Osteocyte (in vitro differentiated cells): ENCODE results near the gene XXYLT1. TPM values are rescaled to one million over a fixed set of nuclear protein-coding genes. Genes with fewer than 3 reads are reported as not detected.

Source experiments
- DNase-seq: peaks from one replicate; pipeline ENCODE4 v3.0.0; 2021; ENCODE audit warnings: mixed read lengths; ENCODE audit not compliant: unreplicated experiment; ENCODE audit errors: extremely low spot score
- H3K27ac Mint-ChIP-seq: one replicate; pipeline ENCODE4 v1.8.0; 2021; ENCODE audit warnings: mild to moderate bottlenecking, mixed read lengths; ENCODE audit not compliant: unreplicated experiment
- H3K27me3 Mint-ChIP-seq: one replicate; pipeline ENCODE4 v1.8.0; 2021; ENCODE audit warnings: mixed read lengths; ENCODE audit not compliant: unreplicated experiment
- H3K36me3 Mint-ChIP-seq: one replicate; pipeline ENCODE4 v1.8.0; 2021; ENCODE audit warnings: mixed read lengths; ENCODE audit not compliant: unreplicated experiment
- H3K4me1 Mint-ChIP-seq: one replicate; pipeline ENCODE4 v1.8.0; 2021; ENCODE audit warnings: mixed read lengths; ENCODE audit not compliant: unreplicated experiment
- H3K4me3 Mint-ChIP-seq: one replicate; pipeline ENCODE4 v1.8.0; 2021; ENCODE audit warnings: mild to moderate bottlenecking, moderate library complexity, mixed read lengths; ENCODE audit not compliant: unreplicated experiment
- H3K9me3 Mint-ChIP-seq: one replicate; pipeline ENCODE4 v1.8.0; 2021; ENCODE audit warnings: mixed read lengths; ENCODE audit not compliant: unreplicated experiment
- CTCF ChIP-seq: fragments of 200-600 bp; sonication (generic); IDR thresholded peaks from 2 replicates; pipeline ENCODE4 v1.5.0; 2021; ENCODE audit warnings: antibody characterized with exemption, mild to moderate bottlenecking, moderate library complexity
- total RNA-seq: library from RNA; stranded (reverse); gene quantifications from 2 replicates; pipeline ENCODE4 v1.2.1, GENCODE V29; 2021

Gene XXYLT1
- total RNA-seq, 1 donor from 2014 or later, result 35.8 TPM

- Mint-ChIP-seq H3K4me1 (peaks cover 5% of the 10 kb centered on the region), H3K4me3 (no peak overlapping the region), H3K27ac (no peak overlapping the region)
Measured at GRCh38 chr3:195175076-195175475, 95.9 kb downstream of the XXYLT1 start.

DNA sequence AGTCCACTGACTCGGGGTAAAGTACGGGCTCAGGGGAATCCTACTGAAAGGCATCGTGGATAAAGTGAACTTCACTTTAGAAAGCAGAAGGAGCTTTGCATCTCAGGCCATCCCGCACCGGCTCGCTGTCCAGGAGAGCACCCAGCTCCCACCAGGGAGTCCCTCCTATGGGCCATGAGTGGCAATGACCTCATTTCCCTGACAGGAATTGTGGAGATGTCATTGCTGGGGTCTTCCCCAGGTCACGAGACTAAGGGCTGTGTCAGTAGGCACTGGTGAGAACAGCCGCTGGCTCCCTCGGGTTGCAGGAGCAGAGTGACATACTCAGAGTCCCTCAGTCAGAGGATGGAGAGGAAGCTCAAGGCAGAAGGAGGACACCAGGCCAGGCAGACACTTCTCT is 97.3 kb downstream of the XXYLT1 start:
- Mint-ChIP-seq H3K27ac (no peak overlapping the region), H3K27me3 (no peaks in the 10 kb centered on the region), H3K9me3 (no peaks in the 10 kb centered on the region), H3K4me3 (no peak overlapping the region), H3K4me1 (peaks cover 5% of the 10 kb centered on the region), H3K36me3 (peaks cover 13% of the 10 kb centered on the region)
- no peak for DNase-seq
- TF ChIP-seq CTCF, result no peak

More at GRCh38 chr3:195175076-195175475, 95.9 kb downstream of the XXYLT1 start:
- Mint-ChIP-seq H3K36me3 (peaks cover 16% of the 10 kb centered on the region), H3K9me3 (no peaks in the 10 kb centered on the region), H3K27me3 (no peaks in the 10 kb centered on the region)
- no peak for TF ChIP-seq CTCF
- no peak for DNase-seq

- TF ChIP-seq CTCF, result no peak
- peaks cover 5% of the 10 kb centered on the region for H3K4me1 Mint-ChIP-seq
- H3K27ac Mint-ChIP-seq, result no peak overlapping the region
- H3K4me3 Mint-ChIP-seq, result no peak overlapping the region
- DNase-seq, result no peak
- H3K36me3 Mint-ChIP-seq, result peaks cover 11% of the 10 kb centered on the region
- H3K27me3 Mint-ChIP-seq, result no peaks in the 10 kb centered on the region
- no peaks in the 10 kb centered on the region for H3K9me3 Mint-ChIP-seq
Measured at GRCh38 chr3:195172896-195173295, 98.1 kb downstream of the XXYLT1 start.

GRCh38 chr3:195172039-195172684 is 98.8 kb downstream of the XXYLT1 start:
- peaks cover 5% of the 10 kb centered on the region for H3K4me1 Mint-ChIP-seq
- no peaks in the 10 kb centered on the region for H3K9me3 Mint-ChIP-seq
- no peak for DNase-seq
- H3K27me3 Mint-ChIP-seq, result no peaks in the 10 kb centered on the region
- no peak for TF ChIP-seq CTCF
- peaks cover 8% of the 10 kb centered on the region for H3K36me3 Mint-ChIP-seq
- H3K27ac Mint-ChIP-seq, result no peak overlapping the region
- H3K4me3 Mint-ChIP-seq, result no peak overlapping the region

DNA sequence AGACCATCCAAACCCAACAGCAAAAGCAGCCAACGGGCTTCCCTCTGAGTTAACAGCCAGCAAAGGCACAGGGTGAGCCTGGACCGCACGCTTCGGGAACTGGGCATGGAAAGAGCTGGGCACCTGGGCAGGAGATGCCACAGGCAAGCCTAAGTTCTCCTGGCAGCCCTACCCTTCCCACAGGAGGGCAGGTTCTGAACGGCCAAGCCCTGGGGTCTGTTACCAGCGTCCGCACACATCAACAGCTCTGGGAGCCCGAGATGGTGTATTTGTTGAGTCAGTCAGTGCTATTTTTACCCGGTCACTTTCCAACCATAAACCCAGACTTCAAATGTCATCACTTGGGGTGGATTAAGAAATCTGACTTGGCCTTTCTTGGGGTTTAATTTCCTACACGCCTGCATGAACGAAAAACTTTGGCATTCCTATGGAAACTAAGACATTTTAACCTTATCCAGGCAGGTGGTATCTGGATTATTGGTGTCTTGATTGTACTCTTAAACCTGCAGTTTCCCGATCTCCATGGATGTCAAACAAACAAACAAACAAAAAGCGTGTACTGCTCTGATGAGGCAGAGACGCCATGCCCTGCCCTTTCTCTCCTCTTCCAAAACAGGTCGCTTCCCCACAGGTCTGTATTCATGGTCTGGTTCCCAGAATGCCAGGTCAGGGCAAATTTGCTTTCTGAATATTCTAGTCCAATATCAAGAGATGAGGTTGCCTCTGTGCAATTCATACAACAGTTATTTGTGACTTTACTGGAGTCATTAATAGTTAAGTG is 99.7 kb downstream of the XXYLT1 start:
- H3K36me3 Mint-ChIP-seq, result peaks cover 7% of the 10 kb centered on the region
- H3K4me1 Mint-ChIP-seq, result peaks cover 5% of the 10 kb centered on the region
- no peak overlapping the region for H3K4me3 Mint-ChIP-seq
- no peaks in the 10 kb centered on the region for H3K9me3 Mint-ChIP-seq
- no peaks in the 10 kb centered on the region for H3K27me3 Mint-ChIP-seq
- no peak for TF ChIP-seq CTCF
- no peak overlapping the region for H3K27ac Mint-ChIP-seq
- DNase-seq, result no peak
